GM10266 (cell line): ENCODE data around the gene CCNE1.
"Not testable (repeated sequence)": the region's sequence is repeated elsewhere in the genome, so short reads cannot be mapped to it uniquely, and the experiment has no call there.

Experiments used
- DNase-seq: peaks from one replicate; pipeline ENCODE4 v3.0.0; 2012; ENCODE audit errors: extremely low spot score
- TF ChIP-seq, protein P1 (sequence below): IDR thresholded peaks from 2 replicates; pipeline ENCODE4 v1.5.1; 2012; ENCODE audit warnings: mild to moderate bottlenecking, low read depth; ENCODE audit not compliant: control insufficient read depth, insufficient read depth; ENCODE audit errors: missing control alignments

Gene CCNE1

DNA sequence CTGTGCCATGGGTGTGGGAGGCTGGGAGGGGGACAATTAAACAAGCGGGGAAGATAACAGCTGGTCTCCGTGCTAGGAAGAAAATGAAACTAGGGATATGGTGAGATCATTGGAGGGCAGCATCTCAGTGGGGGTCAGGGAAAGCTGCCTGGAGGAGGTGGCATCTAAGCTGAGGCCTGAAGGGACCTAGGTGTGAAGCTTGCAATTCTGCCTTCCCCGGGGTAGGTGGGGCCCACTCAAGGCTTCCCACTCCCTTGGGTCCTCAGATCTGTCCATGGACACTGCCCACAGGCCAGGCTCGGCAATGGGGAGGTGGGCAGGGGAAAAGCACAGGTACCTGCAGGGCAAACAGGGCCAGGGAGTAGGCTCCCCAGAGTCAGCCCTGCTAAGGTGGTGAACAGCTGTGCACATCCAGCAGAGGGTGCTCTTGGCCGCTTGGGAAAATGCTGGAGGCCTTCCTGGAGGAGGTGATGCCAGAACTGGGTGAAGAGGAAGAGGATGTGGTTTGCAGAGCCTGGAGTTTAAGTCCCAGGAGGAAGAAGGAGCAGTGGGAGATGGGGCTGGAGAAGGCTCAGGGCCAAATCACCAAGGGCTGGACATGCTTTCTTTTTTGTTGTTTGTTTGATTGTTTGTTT is 25.7 kb upstream of the CCNE1 start:
- peak; percentile 53 for DNase-seq
- TF ChIP-seq, protein P1, sequence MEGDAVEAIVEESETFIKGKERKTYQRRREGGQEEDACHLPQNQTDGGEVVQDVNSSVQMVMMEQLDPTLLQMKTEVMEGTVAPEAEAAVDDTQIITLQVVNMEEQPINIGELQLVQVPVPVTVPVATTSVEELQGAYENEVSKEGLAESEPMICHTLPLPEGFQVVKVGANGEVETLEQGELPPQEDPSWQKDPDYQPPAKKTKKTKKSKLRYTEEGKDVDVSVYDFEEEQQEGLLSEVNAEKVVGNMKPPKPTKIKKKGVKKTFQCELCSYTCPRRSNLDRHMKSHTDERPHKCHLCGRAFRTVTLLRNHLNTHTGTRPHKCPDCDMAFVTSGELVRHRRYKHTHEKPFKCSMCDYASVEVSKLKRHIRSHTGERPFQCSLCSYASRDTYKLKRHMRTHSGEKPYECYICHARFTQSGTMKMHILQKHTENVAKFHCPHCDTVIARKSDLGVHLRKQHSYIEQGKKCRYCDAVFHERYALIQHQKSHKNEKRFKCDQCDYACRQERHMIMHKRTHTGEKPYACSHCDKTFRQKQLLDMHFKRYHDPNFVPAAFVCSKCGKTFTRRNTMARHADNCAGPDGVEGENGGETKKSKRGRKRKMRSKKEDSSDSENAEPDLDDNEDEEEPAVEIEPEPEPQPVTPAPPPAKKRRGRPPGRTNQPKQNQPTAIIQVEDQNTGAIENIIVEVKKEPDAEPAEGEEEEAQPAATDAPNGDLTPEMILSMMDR: peak; percentile 50

DNA sequence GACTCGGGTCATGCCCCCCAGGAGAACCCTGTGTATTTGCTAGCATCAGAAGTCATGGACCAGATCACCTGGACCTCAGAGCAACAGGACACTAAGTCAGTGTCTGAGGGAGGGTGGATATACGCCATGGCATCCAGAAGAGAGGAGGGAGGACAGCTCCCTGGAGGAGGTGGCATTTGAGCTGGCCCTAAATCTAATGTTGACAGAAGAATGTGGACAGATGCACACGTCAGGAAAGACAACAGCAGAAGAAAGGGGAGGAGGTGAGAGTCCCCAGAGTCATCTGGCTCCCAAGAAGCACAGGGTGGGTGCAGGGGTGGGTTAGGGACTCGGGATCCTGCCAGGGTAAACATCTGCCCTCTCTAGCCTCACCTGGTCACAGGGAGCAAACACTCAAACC is 24.5 kb upstream of the CCNE1 start:
- TF ChIP-seq, protein P1: no peak
- DNase-seq: no peak

DNA sequence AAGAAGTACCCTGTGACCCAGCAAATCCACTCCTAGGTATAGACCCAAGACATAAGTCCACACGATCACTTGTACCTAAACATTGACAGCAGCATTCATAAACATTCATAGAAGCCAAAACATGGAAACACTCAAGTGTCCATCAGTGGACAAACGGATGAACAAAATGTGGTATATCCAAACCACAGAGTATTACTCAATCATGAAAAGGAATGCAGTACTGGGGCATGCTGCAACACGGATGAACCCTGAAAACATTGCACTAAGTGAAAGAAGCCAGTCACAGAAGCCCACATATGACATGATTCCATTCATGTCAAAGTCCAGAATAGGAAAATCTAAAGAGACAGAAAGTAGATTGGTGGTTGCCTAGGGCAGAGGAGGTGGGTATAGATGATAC is 22.8 kb upstream of the CCNE1 start:
- TF ChIP-seq, protein P1: no peak
- no peak for DNase-seq

DNA sequence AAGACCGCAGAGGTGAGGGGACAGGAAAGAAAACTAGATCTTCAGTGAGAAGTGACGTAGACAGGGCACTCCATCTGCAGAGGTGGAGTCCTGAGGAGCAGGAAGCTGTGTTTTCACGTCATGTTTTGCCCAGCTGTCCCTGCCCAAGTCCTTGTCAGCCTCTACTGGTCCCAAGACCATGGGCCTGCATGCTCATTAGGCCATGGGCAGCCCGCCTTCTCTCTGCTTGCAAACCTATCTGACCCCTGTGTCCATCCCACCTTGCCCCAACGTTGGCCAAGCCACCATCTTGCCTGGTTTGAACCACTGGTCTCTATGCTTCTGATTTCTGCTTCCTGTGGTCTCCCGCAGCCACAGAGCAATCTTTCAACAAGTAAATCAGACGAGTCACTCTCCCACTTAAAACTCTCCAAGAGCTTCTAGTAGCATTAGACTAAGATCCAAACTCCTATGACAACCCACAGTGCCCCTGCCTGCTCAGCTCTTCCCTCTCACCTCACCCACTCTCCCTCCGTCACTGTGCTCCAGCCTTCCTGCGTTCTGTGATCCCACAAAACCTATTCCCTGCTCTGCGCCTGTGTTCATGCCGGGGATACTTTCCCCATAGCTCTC is 18.6 kb upstream of the CCNE1 start:
- DNase-seq: no peak

DNA sequence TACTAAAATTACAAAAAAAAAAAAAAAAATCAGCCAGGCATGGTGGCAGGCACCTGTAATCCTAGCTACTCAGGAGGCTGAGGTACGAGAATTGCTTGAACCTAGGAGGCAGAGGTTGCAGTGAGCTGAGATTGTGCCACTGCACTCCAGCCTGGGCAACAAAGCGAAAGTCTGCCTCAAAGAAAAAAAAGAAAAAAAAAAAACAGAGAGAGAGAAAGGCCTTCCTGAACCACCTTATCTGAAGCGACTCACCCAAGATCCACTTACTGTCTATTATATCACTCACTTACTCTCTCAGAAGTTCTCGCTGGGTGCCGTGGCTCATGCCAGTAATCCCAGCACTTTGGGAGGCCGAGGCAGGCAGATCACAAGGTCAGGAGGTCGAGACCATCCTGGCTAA is 17.3 kb upstream of the CCNE1 start:
- not testable (repeated sequence) for DNase-seq

More for the DNA sequence above, 18.6 kb upstream of the CCNE1 start:
- TF ChIP-seq, protein P1: no peak

DNA sequence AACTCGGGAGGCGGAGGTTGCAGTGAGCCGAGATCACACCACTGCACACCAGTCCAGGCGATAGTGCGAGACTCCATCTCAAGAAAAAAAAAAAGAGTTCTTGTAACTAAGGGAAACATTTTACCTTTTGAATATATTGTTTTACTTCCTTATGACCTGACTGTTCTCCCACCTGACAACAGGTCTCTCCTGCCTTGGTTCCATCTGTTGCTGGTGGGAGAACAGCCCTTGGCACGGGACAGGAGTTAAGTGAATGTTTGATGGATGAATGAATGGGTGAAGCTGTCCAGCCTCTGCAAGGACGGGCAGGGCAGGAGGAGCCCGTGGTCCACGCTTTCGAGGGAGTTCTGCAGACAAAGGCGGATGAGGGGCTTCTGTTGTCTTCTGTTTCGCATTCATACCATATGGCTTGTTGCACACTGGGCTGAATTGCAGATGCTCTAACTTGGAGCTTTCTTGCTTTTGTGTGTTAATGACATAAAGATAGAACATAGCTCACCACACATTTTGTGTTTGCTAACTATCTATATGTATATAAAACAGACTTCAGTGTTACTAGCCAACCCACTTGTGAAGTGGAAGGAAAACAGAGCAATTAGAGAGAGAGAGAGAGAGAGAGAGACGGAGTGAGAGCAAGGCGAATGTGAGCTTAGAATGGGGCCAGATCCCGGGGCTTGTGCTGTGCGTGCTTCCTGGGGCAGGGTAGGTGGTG is 16.2 kb upstream of the CCNE1 start:
- DNase-seq: no peak
- TF ChIP-seq, protein P1: no peak

DNA sequence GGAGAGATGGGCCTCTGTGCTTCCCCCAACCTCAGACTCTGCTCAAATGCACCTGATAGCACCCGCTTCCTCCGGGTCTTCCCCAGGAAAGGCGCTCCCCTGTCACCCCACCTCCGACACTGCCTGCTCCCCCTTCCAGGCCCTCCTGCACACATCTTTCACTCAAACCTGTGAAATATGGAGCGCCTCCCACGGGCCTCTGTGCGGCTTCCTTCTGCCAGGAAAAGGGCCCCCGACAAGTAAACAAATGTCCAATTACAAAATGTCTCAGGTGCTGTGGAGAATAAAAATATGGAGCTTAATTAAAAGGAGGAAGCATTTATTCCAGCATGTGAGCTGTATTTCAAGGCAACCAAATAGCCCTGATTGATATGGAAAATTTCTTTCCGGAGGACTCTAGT is 15.6 kb upstream of the CCNE1 start:
- TF ChIP-seq, protein P1: no peak
- DNase-seq: no peak
